KMS-11 (cell line): Measurements from ENCODE around the gene COQ8A.

Experiments
- H2AFZ ChIP-seq: fragments of 200-600 bp; sonication (generic); 2 replicates; pipeline ENCODE4 v1.6.1; 2016; ENCODE audit warnings: antibody characterized with exemption, mixed run types, low read depth
- H3K27ac ChIP-seq: fragments of 200-600 bp; sonication (generic); 2 replicates; pipeline ENCODE4 v1.6.1; 2016; ENCODE audit warnings: mild to moderate bottlenecking, mixed run types
- H3K27me3 ChIP-seq: fragments of 200-600 bp; sonication (generic); 2 replicates; pipeline ENCODE4 v1.6.1; 2017; ENCODE audit warnings: mild to moderate bottlenecking, low read depth, mixed run types, moderate library complexity; ENCODE audit not compliant: insufficient read depth
- H3K36me3 ChIP-seq: fragments of 200-600 bp; sonication (generic); 2 replicates; pipeline ENCODE4 v1.6.1; 2017; ENCODE audit warnings: mild to moderate bottlenecking, mixed run types; ENCODE audit not compliant: insufficient read depth
- H3K4me1 ChIP-seq: fragments of 200-600 bp; sonication (generic); 2 replicates; pipeline ENCODE4 v1.6.1; 2016; ENCODE audit warnings: mild to moderate bottlenecking, low read depth, mixed run types; ENCODE audit not compliant: poor library complexity, severe bottlenecking
- H3K4me2 ChIP-seq: fragments of 200-600 bp; sonication (generic); 2 replicates; pipeline ENCODE4 v1.7.0; 2016; ENCODE audit warnings: mild to moderate bottlenecking, mixed run types
- H3K4me3 ChIP-seq: fragments of 200-600 bp; sonication (generic); IDR thresholded peaks from 2 replicates; pipeline ENCODE4 v1.6.1; 2017; ENCODE audit warnings: low read depth, low read length, mixed read lengths; ENCODE audit not compliant: insufficient read depth
- H3K79me2 ChIP-seq: fragments of 200-600 bp; sonication (generic); 2 replicates; pipeline ENCODE4 v1.6.1; 2016; ENCODE audit warnings: low read depth, mixed run types; ENCODE audit not compliant: insufficient read depth
- H3K9ac ChIP-seq: fragments of 200-600 bp; sonication (generic); 2 replicates; pipeline ENCODE4 v1.6.1; 2016; ENCODE audit warnings: mild to moderate bottlenecking, mixed run types
- H4K20me1 ChIP-seq: fragments of 200-600 bp; sonication (generic); 2 replicates; pipeline ENCODE4 v1.6.1; 2016; ENCODE audit warnings: mild to moderate bottlenecking, mixed run types; ENCODE audit not compliant: insufficient read depth
- TF ChIP-seq, protein P1 (sequence below): fragments of 200-600 bp; sonication (generic); conservative IDR thresholded peaks from 2 replicates; pipeline ENCODE4 v1.6.1; 2017; ENCODE audit warnings: low read depth, mild to moderate bottlenecking, antibody characterized with exemption, low read length, moderate library complexity, mixed read lengths

The COQ8A gene

DNA sequence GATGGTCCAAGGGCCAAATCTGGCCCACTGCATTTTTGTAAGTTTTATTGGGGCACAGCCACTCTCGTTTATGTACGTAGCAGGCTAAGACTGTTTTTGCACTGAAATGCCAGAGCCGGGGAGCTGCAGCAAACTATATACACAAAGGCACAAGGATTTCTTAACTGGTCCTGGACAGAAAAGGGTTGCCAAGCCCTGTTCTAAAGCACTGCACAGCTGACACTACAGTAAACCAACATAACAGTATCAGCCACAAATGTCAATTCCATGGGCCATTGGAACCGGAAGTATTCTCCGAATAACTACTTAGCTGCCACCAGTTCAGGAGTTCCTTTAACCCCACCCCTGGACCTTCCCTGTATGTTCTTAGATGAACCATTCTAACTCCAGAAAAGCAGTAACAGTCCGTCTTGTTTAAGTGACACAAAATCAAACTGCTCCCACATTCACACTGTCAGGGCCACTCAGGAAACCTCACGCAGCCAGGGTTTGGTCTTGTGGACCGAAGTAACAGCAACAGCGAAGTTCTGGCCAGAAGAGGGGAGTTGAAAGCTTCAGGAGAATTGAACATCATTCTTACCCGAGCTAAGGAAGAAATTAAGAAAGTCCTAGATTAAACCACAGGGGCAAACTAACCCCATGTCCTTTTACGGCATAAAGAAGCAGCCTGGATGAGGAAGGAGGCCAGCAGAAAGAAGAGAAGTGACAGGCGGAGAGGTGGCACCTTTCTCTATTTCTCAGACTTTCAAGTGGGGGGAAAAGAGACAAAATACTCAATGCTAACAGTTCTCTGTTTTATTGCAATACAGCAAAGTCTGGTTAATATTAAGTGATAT lies 49.2 kb downstream of the COQ8A start:
- TF ChIP-seq, protein P1, sequence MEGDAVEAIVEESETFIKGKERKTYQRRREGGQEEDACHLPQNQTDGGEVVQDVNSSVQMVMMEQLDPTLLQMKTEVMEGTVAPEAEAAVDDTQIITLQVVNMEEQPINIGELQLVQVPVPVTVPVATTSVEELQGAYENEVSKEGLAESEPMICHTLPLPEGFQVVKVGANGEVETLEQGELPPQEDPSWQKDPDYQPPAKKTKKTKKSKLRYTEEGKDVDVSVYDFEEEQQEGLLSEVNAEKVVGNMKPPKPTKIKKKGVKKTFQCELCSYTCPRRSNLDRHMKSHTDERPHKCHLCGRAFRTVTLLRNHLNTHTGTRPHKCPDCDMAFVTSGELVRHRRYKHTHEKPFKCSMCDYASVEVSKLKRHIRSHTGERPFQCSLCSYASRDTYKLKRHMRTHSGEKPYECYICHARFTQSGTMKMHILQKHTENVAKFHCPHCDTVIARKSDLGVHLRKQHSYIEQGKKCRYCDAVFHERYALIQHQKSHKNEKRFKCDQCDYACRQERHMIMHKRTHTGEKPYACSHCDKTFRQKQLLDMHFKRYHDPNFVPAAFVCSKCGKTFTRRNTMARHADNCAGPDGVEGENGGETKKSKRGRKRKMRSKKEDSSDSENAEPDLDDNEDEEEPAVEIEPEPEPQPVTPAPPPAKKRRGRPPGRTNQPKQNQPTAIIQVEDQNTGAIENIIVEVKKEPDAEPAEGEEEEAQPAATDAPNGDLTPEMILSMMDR: no peak
- no peak overlapping the region for H3K4me2 ChIP-seq
- H3K4me3 ChIP-seq: no peak overlapping the region
- H3K36me3 ChIP-seq: no peaks in the 10 kb centered on the region; the same call in 1 of the 2 replicates
- no peaks in the 10 kb centered on the region for H3K27me3 ChIP-seq
- H3K27ac ChIP-seq: no peak overlapping the region
- H3K9ac ChIP-seq: no peak overlapping the region
- H4K20me1 ChIP-seq: no peaks in the 10 kb centered on the region
- no peak overlapping the region for H2AFZ ChIP-seq
- no peaks in the 10 kb centered on the region for H3K4me1 ChIP-seq
- H3K79me2 ChIP-seq: no peaks in the 10 kb centered on the region

DNA sequence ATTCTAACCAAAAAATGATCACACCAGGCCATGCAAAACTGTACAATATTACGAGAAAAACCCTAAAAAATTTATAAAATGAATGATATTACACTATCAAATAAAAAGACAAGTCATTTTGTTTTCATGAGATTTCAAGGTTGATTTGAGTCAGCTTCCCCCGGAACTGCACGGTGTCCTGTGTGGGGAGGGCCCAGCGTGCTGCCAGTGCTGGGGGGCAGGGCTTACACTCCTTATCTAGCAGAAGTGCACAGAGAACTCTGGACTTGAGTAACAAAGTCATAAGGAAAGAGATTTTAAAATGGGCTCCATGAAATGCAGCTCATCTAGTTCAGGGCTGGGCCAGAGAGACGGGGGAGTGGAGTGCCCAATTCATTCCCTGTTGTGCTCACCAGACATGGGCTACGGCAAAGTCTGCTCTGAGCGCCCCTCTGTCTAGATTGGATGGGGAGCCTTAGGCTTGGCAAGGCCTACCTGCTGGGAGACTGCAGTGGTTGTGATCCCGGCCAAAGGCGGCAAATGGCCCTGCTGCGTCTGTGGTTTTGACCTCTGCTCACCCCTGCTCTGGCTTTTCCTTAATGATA lies 50.1 kb downstream of the COQ8A start:
- no peaks in the 10 kb centered on the region for H4K20me1 ChIP-seq
- no peak overlapping the region for H3K27ac ChIP-seq
- no peaks in the 10 kb centered on the region for H3K79me2 ChIP-seq
- no peaks in the 10 kb centered on the region for H3K4me1 ChIP-seq
- no peak overlapping the region for H3K4me2 ChIP-seq
- H3K36me3 ChIP-seq: no peaks in the 10 kb centered on the region; the same call in 1 of the 2 replicates
- no peak overlapping the region for H3K4me3 ChIP-seq
- H2AFZ ChIP-seq: no peak overlapping the region
- H3K27me3 ChIP-seq: no peaks in the 10 kb centered on the region
- TF ChIP-seq, protein P1: no peak
- H3K9ac ChIP-seq: no peak overlapping the region

DNA sequence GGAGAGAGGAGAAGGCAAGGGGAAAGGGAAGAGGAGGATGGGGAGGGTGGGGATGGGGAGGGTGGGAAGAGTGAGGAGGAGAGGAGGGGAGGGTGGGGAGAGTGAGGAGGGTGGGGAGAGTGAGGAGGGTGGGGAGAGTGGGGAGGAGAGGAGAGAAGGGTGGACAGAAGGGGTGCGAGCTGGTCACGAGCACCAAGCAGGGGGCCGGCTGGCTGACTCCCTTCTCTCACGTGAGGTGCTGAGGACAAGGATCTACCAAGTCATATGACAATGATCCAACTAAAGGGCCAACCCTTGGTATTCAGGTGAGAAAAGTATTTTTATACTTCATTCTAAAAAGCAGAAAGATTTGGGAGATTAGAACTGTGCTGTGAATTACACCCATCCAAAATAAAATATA lies 51.8 kb downstream of the COQ8A start:
- Histone ChIP-seq H3K27me3 (no peaks in the 10 kb centered on the region), H4K20me1 (no peaks in the 10 kb centered on the region), H3K4me3 (no peak overlapping the region), H2AFZ (no peak overlapping the region), H3K9ac (no peak overlapping the region), H3K79me2 (no peaks in the 10 kb centered on the region), H3K4me1 (no peaks in the 10 kb centered on the region), H3K27ac (no peak overlapping the region), H3K36me3 (no peaks in the 10 kb centered on the region; the same call in 1 of the 2 replicates), H3K4me2 (no peak overlapping the region)
- TF ChIP-seq, protein P1: no peak

DNA sequence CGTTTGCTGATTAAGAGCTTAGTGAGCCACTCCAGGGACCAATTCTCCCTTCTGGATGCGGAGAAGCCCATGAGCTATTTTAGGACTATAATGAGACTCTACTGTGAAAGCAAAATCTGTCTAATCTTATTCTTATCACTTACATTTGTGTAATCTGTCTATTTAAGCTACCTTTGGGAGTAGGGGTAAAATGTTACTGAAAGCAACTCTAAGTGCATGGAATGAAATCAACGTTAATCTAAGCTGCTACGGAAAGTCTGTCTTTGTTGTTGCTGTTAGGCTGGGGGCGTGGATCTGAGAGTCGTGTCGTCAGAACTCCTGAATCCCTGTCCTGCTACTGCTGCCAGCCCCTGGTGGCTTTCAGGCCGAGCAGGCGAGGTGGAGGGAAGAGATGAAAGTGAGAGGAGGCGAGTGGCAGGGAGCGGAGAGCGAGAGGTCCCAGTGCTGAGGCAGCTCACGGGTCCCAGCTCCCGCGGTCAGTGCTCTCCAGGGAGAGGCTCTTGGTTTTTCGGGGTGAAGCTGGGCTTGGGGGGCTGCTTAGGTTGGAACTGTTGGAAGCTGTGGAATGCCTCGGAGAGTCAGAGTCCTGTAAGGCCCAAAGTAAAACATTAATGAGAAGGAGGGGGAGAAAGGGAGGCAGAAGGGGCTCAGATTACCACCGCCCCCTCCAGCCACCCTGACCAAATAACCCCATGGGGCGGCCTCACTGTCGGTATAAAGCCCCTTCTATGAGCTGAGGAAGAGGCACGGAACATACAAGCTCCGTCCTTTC lies 53.9 kb downstream of the COQ8A start:
- no peaks in the 10 kb centered on the region for H4K20me1 ChIP-seq
- no peaks in the 10 kb centered on the region for H3K36me3 ChIP-seq
- TF ChIP-seq, protein P1: no peak
- H3K4me2 ChIP-seq: no peak overlapping the region
- no peaks in the 10 kb centered on the region for H3K79me2 ChIP-seq
- no peak overlapping the region for H3K9ac ChIP-seq
- no peaks in the 10 kb centered on the region for H3K4me1 ChIP-seq
- no peak overlapping the region for H3K4me3 ChIP-seq
- H3K27me3 ChIP-seq: no peaks in the 10 kb centered on the region
- no peak overlapping the region for H3K27ac ChIP-seq
- no peak overlapping the region for H2AFZ ChIP-seq
